COR-L47 (cell line): Measurements from ENCODE around the gene APOBEC3B.
"Not testable (repeated sequence)": the region's sequence is repeated elsewhere in the genome, so short reads cannot be mapped to it uniquely, and the experiment has no call there.

ENCODE experiments used
- DNase-seq: peaks from one replicate; lab custom pipeline; 2025; lab: John Stamatoyannopoulos, UW

Gene APOBEC3B

DNA sequence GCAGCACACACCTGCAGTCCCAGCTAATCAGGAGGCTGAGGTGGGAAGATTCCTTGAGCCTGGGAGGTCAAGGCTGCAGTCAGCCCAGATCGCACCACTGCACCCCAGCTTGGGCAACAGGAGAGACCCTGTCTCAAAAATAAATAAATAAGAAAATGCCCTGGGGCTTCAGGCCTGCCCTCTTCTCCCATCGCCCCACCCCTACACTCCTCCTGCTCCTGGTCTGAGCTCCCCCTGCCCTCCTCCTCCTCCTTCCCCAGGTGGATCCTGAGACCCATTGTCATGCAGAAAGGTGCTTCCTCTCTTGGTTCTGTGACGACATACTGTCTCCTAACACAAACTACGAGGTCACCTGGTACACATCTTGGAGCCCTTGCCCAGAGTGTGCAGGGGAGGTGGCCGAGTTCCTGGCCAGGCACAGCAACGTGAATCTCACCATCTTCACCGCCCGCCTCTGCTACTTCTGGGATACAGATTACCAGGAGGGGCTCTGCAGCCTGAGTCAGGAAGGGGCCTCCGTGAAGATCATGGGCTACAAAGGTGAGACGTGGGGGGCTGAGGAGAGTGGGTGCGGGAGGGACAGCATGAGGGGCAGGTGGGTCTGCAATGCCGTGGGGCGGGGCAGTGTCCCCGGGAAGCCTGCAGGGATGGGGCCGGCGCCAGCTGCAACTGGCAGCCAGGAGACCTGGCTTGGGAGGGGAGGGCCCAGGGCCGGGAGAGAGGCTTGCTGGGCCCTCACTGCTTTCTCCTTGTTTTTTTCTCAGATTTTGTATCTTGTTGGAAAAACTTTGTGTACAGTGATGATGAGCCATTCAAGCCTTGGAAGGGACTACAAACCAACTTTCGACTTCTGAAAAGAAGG lies 49.5 kb downstream of the APOBEC3B start:
- DNase-seq, result not testable (repeated sequence)

DNA sequence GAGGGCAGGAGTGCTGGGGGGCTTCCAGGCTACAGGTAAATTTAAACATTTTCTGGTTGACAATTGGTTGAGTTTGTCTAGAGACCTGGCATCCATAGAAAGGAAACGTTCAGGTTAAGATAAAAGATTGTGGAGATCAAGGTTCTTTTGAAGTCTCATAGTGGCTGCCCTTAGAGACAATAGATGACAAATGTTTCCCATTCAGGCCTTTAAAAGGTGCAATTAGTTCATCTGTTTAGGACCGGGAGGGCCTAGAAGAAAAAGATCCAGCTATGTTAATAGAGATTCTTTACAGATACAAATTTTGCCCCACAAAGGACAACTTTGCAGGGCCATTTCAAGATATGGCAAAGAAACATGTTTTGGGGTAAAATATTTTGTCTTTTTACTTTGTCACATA lies 54.9 kb downstream of the APOBEC3B start:
- DNase-seq, result not testable (repeated sequence)

DNA sequence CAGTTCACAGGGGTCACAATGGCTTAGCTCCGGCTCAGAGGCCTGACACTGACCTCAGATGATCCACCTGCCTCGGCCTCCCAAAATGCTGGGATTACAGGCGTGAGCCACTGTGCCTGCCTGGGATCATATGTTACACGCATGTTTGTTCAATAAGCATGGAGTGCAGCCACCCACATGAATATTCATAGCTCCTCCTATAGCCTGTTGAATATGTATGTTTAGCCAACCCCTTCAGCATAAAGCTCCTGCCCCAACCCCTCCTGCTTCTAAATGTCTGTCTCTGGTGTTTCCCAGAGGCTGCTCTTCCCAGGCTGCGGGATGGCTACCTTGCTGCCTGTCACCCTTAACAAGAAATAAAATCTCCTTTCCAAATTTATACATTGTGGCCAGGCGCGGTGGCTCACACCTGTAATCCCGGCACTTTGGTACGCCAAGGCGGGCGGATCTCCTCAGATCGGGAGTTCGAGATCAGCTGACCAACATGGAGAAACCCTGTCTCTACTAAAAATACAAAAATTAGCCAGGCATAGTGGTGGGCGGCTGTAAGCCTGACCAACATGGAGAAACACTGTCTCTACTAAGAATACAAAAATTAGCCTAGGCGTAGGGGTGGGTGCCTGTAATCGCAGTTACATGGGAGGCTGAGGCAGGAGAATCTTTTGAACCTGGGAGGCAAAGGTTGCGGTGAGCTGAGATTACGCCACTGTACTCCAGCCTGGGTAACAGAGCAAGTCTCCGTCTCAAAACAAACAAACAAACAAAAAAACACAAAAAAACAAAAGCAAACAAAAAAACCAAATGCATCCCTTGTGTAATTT lies 57.4 kb downstream of the APOBEC3B start:
- DNase-seq, result no peak

DNA sequence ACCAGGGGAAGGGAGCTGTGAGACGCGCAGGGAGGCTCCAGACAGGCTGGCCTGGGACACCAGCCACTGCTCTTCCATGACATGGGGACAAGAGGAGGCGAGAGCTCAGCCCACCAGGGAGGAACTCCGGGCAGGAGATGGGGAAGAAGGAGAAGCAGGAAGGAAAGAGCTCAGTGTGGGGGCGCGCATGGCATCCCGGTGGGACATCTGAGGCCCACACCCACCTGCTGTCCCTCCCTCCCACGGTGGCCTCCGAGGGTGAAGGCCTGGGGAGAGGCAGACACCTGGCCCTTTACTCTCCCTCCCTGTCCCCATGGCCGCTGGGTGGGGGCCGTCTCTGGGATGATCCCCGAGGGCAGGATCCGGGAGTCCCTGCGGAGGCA lies 58.0 kb downstream of the APOBEC3B start:
- DNase-seq, result not testable (repeated sequence)

DNA sequence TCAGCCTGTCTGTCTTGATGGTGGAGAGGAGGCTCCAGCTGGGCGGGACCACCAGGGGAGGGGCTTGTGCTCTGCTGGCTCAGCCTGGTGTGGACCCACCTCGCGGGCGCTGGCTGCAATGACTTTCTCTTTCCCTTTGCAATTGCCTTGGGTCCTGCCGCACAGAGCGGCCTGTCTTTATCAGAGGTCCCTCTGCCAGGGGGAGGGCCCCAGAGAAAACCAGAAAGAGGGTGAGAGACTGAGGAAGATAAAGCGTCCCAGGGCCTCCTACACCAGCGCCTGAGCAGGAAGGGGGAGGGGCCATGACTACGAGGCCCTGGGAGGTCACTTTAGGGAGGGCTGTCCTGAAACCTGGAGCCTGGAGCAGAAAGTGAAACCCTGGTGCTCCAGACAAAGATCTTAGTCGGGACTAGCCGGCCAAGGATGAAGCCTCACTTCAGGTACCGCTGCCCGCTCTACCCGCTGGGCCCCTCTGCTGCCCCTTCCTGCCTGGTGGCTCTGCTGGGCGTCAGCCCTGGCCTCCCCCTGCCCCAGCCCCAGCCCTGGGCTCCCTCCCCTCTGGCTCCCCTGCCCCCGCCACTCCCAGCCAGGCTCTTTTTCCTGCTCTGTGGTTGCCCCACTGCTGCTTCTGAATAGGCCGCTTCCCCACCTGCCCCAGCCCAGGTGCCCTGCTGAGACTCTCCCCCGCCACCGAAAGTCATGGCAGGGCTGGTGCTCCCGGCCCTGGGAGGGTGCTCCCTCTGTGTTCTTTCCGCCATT lies 58.6 kb downstream of the APOBEC3B start, which contains the start of gene APOBEC3F:
Gene APOBEC3F (plus strand): TSS at position 327 of the 759 bp plus-strand sequence. CDS start 97 bp downstream, at position 424.
- not testable (repeated sequence) for DNase-seq

DNA sequence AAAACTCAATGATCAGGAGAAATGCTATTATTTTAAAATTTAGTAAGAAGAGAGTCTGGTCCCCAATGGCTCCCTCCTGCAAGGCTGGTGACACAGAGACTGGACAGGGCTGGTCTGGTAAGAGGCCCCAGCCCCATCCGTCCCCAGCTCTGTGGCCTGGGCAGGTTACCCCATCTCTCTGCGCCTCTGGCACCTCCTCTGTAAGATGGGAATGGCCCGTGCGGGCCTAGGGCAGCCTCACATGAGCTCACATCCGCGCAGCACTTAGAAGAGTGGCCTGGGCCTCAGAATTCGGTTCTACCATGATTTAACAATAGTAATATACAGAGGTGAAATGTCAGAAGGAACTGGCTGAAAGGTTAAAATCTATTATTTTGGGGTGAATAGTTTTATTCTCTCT lies 59.8 kb downstream of the APOBEC3B start:
- DNase-seq, result no peak
